ENCODE measurements around the gene PRPF38B. TPM values are rescaled to one million over a fixed set of nuclear protein-coding genes. Genes with fewer than 3 reads are reported as not detected.

The PRPF38B gene
- polyA plus RNA-seq, 2 of the 4 experiments (the other 2 are of a cell fraction), result 38.8 to 41.6 TPM

GRCh38 chr1:108646265-108646647 is 45.9 kb upstream of the PRPF38B start:
- H3K4me2 ChIP-seq, result no peak overlapping the region
- H3K4me1 ChIP-seq, result peaks cover 6% of the 10 kb centered on the region; the same call in 1 of the 3 replicates
- FAIRE-seq (no peak), DNase-seq (ENCODE audit: low read depth in 1 of 2, low spot score in 1 of 2) (no peak), ATAC-seq (no peak)
- ChIA-PET CTCF (interaction anchor here (0.6 to 2.3 kb wide), 3 partner anchors 9 to 171 kb away, joined by 3 to 10 read pairs (median 6); no protein-coding TSS in a partner anchor), POLR2A (no interaction called here)
- 94% methylated on average over 4 of the region's 4 CpGs for WGBS (ENCODE audit: missing lambda C conversion rate)
- no peak overlapping the region for H3K4me3 ChIP-seq
- no peak overlapping the region; a peak in 1 of 6 replicates for H3K27ac ChIP-seq
- TF ChIP-seq CHD2 (IDR thresholded peaks at IDR 0.05; ENCODE audit: low read length, partially characterized antibody), result no peak
- no peak for TF ChIP-seq GATA3 (IDR thresholded peaks at IDR 0.05; ENCODE audit: borderline replicate concordance)
- no peak for TF ChIP-seq EHMT2 (IDR thresholded peaks at IDR 0.05; ENCODE audit: low read depth)
- TF ChIP-seq HOXB5 (CRISPR knock-in tag; IDR thresholded peaks at IDR 0.05), result no peak
- TF ChIP-seq SMC3 (IDR thresholded peaks at IDR 0.05), result no peak
- TF ChIP-seq MAZ (IDR thresholded peaks at IDR 0.05; ENCODE audit: borderline replicate concordance, low read depth, low read length), result no peak
- H3K9me3 ChIP-seq, result no peaks in the 10 kb centered on the region

- Histone ChIP-seq H3K4me2 (peak overlapping the region; percentile 22; the same call in 1 of the 3 replicates), H3K27ac (peak overlapping the region in 1 of 2 experiments; percentile 43; a peak in 2 of 6 replicates), H3K9me3 (no peaks in the 10 kb centered on the region), H3K4me1 (peaks cover 6% of the 10 kb centered on the region; the same call in 1 of the 3 replicates), H3K4me3 (no peak overlapping the region)
- peak in 1 of 2 experiments; percentile 24 for DNase-seq (ENCODE audit: low read depth in 1 of 2, low spot score in 1 of 2)
- 86% methylated on average over 11 of the region's 11 CpGs for WGBS (ENCODE audit: missing lambda C conversion rate)
- no peak for FAIRE-seq
- ATAC-seq, result no peak
- ChIA-PET CTCF (interaction anchor here (0.6 to 1.8 kb wide), 2 partner anchors 134 to 171 kb away, joined by 3 to 10 read pairs; no protein-coding TSS in a partner anchor), POLR2A (interaction anchor here (0.8 kb wide), 1 partner anchor 45 kb away, joined by 3 read pairs; the partner anchor contains the start of gene PRPF38B)
- TF ChIP-seq CEBPB (IDR thresholded peaks at IDR 0.05) (peak; percentile 52 to 79; a peak in 3 of 4 replicates), RAD21 (conservative IDR thresholded peaks at IDR 0.05 in 1 of 2, IDR thresholded peaks at IDR 0.05 in 1 of 2) (no peak)
Measured at GRCh38 chr1:108646648-108647269, 45.4 kb upstream of the PRPF38B start.

GRCh38 chr1:108653431-108654105 is 38.5 kb upstream of the PRPF38B start:
- Histone ChIP-seq H3K9me3 (no peaks in the 10 kb centered on the region), H3K4me3 (no peak overlapping the region), H3K4me1 (no peaks in the 10 kb centered on the region), H3K4me2 (no peak overlapping the region), H3K27ac (no peak overlapping the region)
- 64% methylated on average over 2 of the region's 2 CpGs for WGBS (ENCODE audit: missing lambda C conversion rate)
- ATAC-seq (no peak), DNase-seq (ENCODE audit: low read depth in 1 of 2, low spot score in 1 of 2) (no peak), FAIRE-seq (no peak)
- TF ChIP-seq POLR2A (IDR thresholded peaks at IDR 0.05; ENCODE audit: low read length) (no peak), JUNB (IDR thresholded peaks at IDR 0.05) (no peak), ZSCAN20 (CRISPR knock-in tag; IDR thresholded peaks at IDR 0.05) (no peak), CHD2 (IDR thresholded peaks at IDR 0.05; ENCODE audit: low read length, partially characterized antibody) (no peak), SMC3 (IDR thresholded peaks at IDR 0.05) (no peak), KDM5A (IDR thresholded peaks at IDR 0.05) (no peak), ZNF302 (CRISPR knock-in tag; IDR thresholded peaks at IDR 0.05) (no peak), HDAC2 (IDR thresholded peaks at IDR 0.05) (no peak), HMGXB4 (CRISPR knock-in tag; IDR thresholded peaks at IDR 0.05; ENCODE audit: borderline replicate concordance) (no peak), EHF (CRISPR knock-in tag; IDR thresholded peaks at IDR 0.05) (no peak)
- TF ChIP-seq, protein P1, sequence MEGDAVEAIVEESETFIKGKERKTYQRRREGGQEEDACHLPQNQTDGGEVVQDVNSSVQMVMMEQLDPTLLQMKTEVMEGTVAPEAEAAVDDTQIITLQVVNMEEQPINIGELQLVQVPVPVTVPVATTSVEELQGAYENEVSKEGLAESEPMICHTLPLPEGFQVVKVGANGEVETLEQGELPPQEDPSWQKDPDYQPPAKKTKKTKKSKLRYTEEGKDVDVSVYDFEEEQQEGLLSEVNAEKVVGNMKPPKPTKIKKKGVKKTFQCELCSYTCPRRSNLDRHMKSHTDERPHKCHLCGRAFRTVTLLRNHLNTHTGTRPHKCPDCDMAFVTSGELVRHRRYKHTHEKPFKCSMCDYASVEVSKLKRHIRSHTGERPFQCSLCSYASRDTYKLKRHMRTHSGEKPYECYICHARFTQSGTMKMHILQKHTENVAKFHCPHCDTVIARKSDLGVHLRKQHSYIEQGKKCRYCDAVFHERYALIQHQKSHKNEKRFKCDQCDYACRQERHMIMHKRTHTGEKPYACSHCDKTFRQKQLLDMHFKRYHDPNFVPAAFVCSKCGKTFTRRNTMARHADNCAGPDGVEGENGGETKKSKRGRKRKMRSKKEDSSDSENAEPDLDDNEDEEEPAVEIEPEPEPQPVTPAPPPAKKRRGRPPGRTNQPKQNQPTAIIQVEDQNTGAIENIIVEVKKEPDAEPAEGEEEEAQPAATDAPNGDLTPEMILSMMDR (IDR thresholded peaks at IDR 0.05), result no peak
- ChIA-PET CTCF (no interaction called here), POLR2A (no interaction called here)

Data from A549 (cell line).